Caco-2 (cell line): ENCODE measurements around the gene LSM14B. TPM values are rescaled to one million over a fixed set of nuclear protein-coding genes. Genes with fewer than 3 reads are reported as not detected.

Source experiments
- BruUV-seq: library from RNA; stranded (reverse); fragments of 400-500 nt; replicated peaks from 2 replicates; lab custom pipeline; 2021; lab: Mats Ljungman, UMichigan
- CTCF ChIA-PET: fragments of 300-600 bp; sonication (Branson Sonifier 250); formaldehyde crosslinking; loops from one replicate; lab custom pipeline; 2022; ENCODE audit warnings: antibody characterized with exemption; lab: Charles Lee
- POLR2A ChIA-PET: fragments of 300-600 bp; sonication (Branson Sonifier 250); formaldehyde crosslinking; loops from one replicate; lab custom pipeline; 2022; ENCODE audit warnings: antibody characterized with exemption; lab: Charles Lee
- DNase-seq, 2 experiments: peaks; one replicate each; pipeline versions ENCODE4 v3.0.0 to v3.0.0-alpha.2; 2020 to 2022
- H3K27me3 ChIP-seq: replicated peaks from 2 replicates; pipeline ENCODE4 v1.6.0; 2011; ENCODE audit warnings: low read length; ENCODE audit not compliant: control insufficient read depth, insufficient read depth
- H3K36me3 ChIP-seq: 2 replicates; pipeline ENCODE4 v1.5.1; 2011; ENCODE audit warnings: low read length; ENCODE audit not compliant: control insufficient read depth, insufficient read depth
- H3K4me1 ChIP-seq: fragments of 250-450 bp; sonication (Bioruptor Pico); 2 replicates; pipeline ENCODE4 v1.5.1; 2020; ENCODE audit warnings: mild to moderate bottlenecking
- H3K4me3 ChIP-seq: 2 replicates; pipeline ENCODE4 v1.5.1; 2011; ENCODE audit warnings: low read depth, mild to moderate bottlenecking, control low read depth, low read length
- H3K9me3 ChIP-seq: fragments of 250-450 bp; sonication (Bioruptor Pico); 2 replicates; pipeline ENCODE4 v1.5.1; 2020; ENCODE audit warnings: mild to moderate bottlenecking, moderate library complexity
- H3K27ac Mint-ChIP-seq: one replicate; pipeline ENCODE4 v1.8.0; 2022; ENCODE audit warnings: mixed read lengths; ENCODE audit not compliant: unreplicated experiment
- H3K27me3 Mint-ChIP-seq: one replicate; pipeline ENCODE4 v1.8.0; 2022; ENCODE audit warnings: mixed read lengths; ENCODE audit not compliant: insufficient read depth, unreplicated experiment
- H3K36me3 Mint-ChIP-seq: one replicate; pipeline ENCODE4 v1.8.0; 2022; ENCODE audit warnings: mild to moderate bottlenecking, mixed read lengths; ENCODE audit not compliant: insufficient read depth, unreplicated experiment
- H3K4me1 Mint-ChIP-seq: one replicate; pipeline ENCODE4 v1.8.0; 2022; ENCODE audit warnings: low read depth, mixed read lengths; ENCODE audit not compliant: unreplicated experiment
- H3K4me3 Mint-ChIP-seq: one replicate; pipeline ENCODE4 v1.8.0; 2022; ENCODE audit warnings: mild to moderate bottlenecking, moderate library complexity, mixed read lengths; ENCODE audit not compliant: unreplicated experiment
- H3K9me3 Mint-ChIP-seq: one replicate; pipeline ENCODE4 v1.8.0; 2022; ENCODE audit warnings: mixed read lengths; ENCODE audit not compliant: unreplicated experiment
- intact Hi-C: fragments of 100-400 bp; cut with micrococcal nuclease; formaldehyde crosslinking; loops from one replicate; pipeline ENCODE4 v1.10.0; 2022; ENCODE audit not compliant: unreplicated experiment
- total RNA-seq: library from RNA; stranded (reverse); gene quantifications from 2 replicates; pipeline ENCODE4 v1.2.3, GENCODE V29; 2022
- TF ChIP-seq, protein P1 (sequence below), 2 experiments: fragments of 200-600 bp in 1 of 2; IDR thresholded peaks; 1 replicate in 1 of 2; 2 replicates in 1 of 2; pipeline versions ENCODE4 v1.5.1 to v1.8.0; 2011 to 2022; ENCODE audit warnings: antibody characterized with exemption in 1 of 2, control low read depth in 1 of 2, inconsistent platforms in 1 of 2, low read depth in 1 of 2, low read length in 1 of 2, mild to moderate bottlenecking in 1 of 2, moderate library complexity in 1 of 2; ENCODE audit not compliant: insufficient read depth in 1 of 2, severe bottlenecking in 1 of 2, unreplicated experiment in 1 of 2

LSM14B gene
- total RNA-seq, 1 experiment from 2014 or later = 154 TPM

DNA sequence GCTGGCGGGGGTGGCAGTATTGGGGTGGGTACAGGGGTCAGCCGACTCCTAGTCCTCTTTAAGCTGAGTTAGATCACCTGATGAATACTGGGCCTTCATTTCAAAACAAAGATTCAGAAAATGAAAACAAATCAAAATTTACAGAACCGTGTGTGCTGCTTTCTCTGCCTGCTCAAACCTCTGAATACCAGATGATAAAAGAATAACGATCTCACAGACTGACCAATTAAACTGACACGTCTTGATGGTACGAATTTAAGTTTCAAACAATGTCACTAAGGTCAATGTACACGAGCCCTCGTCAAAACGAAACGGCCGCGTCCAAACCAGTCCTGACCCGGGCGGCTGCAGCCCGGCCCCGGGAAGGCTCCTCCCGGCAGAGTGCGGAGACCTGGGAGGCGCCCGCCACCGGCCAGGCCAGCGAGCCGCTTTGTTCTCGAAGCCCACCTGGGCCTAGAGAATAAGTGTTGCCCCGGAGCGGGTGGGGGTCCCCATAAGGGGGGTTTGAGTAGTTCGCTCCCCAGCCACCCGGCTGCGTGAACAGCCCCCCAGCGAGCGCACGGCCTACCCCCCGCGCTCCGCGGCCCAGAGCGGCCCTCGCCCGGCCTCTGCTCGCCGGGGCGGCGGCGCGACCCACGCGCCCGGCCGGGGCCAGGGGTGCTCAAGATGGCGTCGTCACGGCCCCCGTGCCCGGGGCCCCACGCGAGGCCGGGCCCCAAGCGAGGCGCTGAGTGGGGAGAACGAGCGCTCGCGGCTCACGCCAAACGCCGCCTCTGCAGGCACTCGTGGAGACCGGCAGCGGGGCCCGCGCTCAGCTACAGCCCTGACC, 20.2 kb downstream of the LSM14B start:
- peaks cover 25% of the 10 kb centered on the region for H3K4me1 Mint-ChIP-seq
- Histone ChIP-seq H3K9me3 (no peaks in the 10 kb centered on the region), H3K4me1 (peaks cover 23% of the 10 kb centered on the region), H3K27me3 (no peaks in the 10 kb centered on the region), H3K36me3 (peaks cover 16% of the 10 kb centered on the region), H3K4me3 (peak overlapping the region; percentile 70)
- ChIA-PET POLR2A (interaction anchor here (0.6 to 1.6 kb wide), 8 partner anchors 8 to 132 kb away, joined by 3 to 6 read pairs (median 4); partner anchors contain the start of gene TAF4), CTCF (interaction anchor here (0.6 to 1.5 kb wide), 8 partner anchors 10 to 132 kb away, joined by 3 to 5 read pairs (median 4); partner anchors contain the start of genes LSM14B and TAF4)
- H3K36me3 Mint-ChIP-seq = peaks cover 82% of the 10 kb centered on the region
- BruUV-seq = no TSS peak
- TF ChIP-seq, protein P1, sequence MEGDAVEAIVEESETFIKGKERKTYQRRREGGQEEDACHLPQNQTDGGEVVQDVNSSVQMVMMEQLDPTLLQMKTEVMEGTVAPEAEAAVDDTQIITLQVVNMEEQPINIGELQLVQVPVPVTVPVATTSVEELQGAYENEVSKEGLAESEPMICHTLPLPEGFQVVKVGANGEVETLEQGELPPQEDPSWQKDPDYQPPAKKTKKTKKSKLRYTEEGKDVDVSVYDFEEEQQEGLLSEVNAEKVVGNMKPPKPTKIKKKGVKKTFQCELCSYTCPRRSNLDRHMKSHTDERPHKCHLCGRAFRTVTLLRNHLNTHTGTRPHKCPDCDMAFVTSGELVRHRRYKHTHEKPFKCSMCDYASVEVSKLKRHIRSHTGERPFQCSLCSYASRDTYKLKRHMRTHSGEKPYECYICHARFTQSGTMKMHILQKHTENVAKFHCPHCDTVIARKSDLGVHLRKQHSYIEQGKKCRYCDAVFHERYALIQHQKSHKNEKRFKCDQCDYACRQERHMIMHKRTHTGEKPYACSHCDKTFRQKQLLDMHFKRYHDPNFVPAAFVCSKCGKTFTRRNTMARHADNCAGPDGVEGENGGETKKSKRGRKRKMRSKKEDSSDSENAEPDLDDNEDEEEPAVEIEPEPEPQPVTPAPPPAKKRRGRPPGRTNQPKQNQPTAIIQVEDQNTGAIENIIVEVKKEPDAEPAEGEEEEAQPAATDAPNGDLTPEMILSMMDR (IDR thresholded peaks at IDR 0.05; ENCODE audit: insufficient read depth in 1 of 2, low read depth in 1 of 2, low read length in 1 of 2, severe bottlenecking in 1 of 2, unreplicated experiment in 1 of 2) = no peak
- peak overlapping the region; percentile 91 for H3K4me3 Mint-ChIP-seq
- DNase-seq = peak; percentile 56 to 63
- peak overlapping the region; percentile 94 for H3K27ac Mint-ChIP-seq
- H3K9me3 Mint-ChIP-seq = no peaks in the 10 kb centered on the region
- intact Hi-C loops = loop anchor here (1.0 to 10.0 kb wide), 4 partner anchors 20 to 262 kb away; partner anchors contain the start of genes CABLES2, LSM14B and OSBPL2
- H3K27me3 Mint-ChIP-seq = no peaks in the 10 kb centered on the region

DNA sequence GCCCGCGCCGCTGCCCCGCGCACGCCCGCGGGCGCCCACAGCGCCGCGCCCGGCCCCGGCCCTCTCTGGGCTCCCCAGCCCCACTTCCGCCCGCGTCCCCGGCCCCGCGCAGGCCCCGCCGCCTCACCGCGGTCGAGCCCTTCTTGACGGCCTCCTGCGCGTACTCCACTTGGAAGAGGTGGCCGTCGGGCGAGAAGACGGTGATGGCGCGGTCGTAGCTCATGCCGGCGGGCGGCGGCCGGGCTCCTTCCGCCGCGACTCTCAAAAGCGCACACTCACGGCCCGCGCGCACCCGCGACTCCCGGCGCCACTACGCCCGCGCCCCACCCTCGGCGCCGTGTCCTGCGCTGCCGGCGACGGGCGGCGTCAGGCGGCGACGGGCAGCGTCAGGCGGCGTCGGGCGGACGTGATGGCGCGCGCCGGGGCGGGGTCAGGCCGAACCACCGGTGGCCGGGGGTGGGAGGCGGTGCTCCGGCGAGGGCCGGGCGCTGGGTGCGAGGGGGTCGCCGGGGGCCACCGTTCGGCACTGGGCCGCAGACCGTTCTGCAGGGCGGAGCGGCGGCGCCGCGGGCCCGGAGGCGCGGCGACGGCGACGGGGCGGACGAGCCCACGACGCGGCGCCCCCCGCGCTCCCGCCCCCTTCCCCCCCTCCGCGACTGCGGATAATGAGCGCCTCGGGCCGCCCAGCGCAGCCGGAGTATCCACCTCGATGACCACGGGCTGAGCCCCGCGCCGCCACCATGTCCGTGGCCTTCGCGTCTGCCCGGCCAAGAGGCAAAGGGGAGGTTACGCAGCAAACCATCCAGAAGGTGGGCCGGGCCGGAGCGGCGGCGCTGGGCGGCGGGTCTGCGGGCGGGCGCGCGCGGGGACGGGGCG, 21.0 kb downstream of the LSM14B start, which contains the start of the genes PSMA7 and SS18L1:
TSS of gene PSMA7 (minus strand) at position 314 of the 876 bp plus-strand sequence. CDS start at position 223, 91 bp downstream.
TSS of gene SS18L1 (plus strand) at position 689 of the 876 bp plus-strand sequence. CDS start at position 741, 52 bp downstream.
- Histone ChIP-seq H3K4me3 (peak within 1 kb of the TSS; percentile 70), H3K36me3 (peaks cover 10% of the 10 kb centered on the region), H3K9me3 (no peaks in the 10 kb centered on the region), H3K27me3 (no peaks in the 10 kb centered on the region), H3K4me1 (peaks cover 23% of the 10 kb centered on the region)
- BruUV-seq = no TSS peak
- intact Hi-C loops = loop anchor here (1.0 to 10.0 kb wide), 4 partner anchors 21 to 261 kb away; partner anchors contain the start of genes CABLES2, LSM14B and OSBPL2
- Mint-ChIP-seq H3K4me1 (peaks cover 25% of the 10 kb centered on the region), H3K27me3 (no peaks in the 10 kb centered on the region), H3K36me3 (peaks cover 73% of the 10 kb centered on the region), H3K9me3 (no peaks in the 10 kb centered on the region), H3K27ac (peak within 1 kb of the TSS; percentile 94), H3K4me3 (peak within 1 kb of the TSS; percentile 91)
- TF ChIP-seq, protein P1 (IDR thresholded peaks at IDR 0.05; ENCODE audit: insufficient read depth in 1 of 2, low read depth in 1 of 2, low read length in 1 of 2, severe bottlenecking in 1 of 2, unreplicated experiment in 1 of 2) = no peak
- DNase-seq = peak; percentile 93 to 98
- ChIA-PET POLR2A (interaction anchor here (0.6 to 1.6 kb wide), 5 partner anchors 9 to 133 kb away, joined by 3 to 6 read pairs (median 4); partner anchors contain the start of gene TAF4), CTCF (interaction anchor here (0.6 to 1.5 kb wide), 4 partner anchors 22 to 132 kb away, joined by 4 to 5 read pairs (median 5); partner anchors contain the start of genes LSM14B and TAF4)
